NOMO-1 treated with dmso at 0.1 percent for 144 hours (cell line): Measurements from ENCODE around the gene SEMA6D.

ENCODE experiments used
- DNase-seq: peaks from one replicate; lab custom pipeline; 2025; ENCODE audit not compliant: unreplicated experiment; lab: John Stamatoyannopoulos, UW

Gene SEMA6D

GRCh38 chr15:47743385-47743784 lies 26.1 kb downstream of the SEMA6D start:
- DNase-seq: no peak

GRCh38 chr15:47743886-47744285 lies 26.6 kb downstream of the SEMA6D start:
- DNase-seq: no peak

- DNase-seq: no peak
Measured at GRCh38 chr15:47744496-47744895, 27.2 kb downstream of the SEMA6D start.

GRCh38 chr15:47744973-47745372 lies 27.7 kb downstream of the SEMA6D start:
- DNase-seq: no peak

- no peak for DNase-seq
Measured at GRCh38 chr15:47746516-47746915, 29.2 kb downstream of the SEMA6D start.

GRCh38 chr15:47750030-47750739 lies 32.9 kb downstream of the SEMA6D start:
- no peak for DNase-seq

- DNase-seq: no peak
Measured at GRCh38 chr15:47750740-47751262, 33.5 kb downstream of the SEMA6D start.

GRCh38 chr15:47753591-47753990 lies 36.3 kb downstream of the SEMA6D start:
- no peak for DNase-seq

- DNase-seq: no peak
Measured at GRCh38 chr15:47754312-47754711, 37.0 kb downstream of the SEMA6D start.

GRCh38 chr15:47755941-47756340 lies 38.6 kb downstream of the SEMA6D start:
- DNase-seq: no peak

- DNase-seq: no peak
Measured at GRCh38 chr15:47756872-47757271, 39.6 kb downstream of the SEMA6D start.

- no peak for DNase-seq
Measured at GRCh38 chr15:47757331-47757730, 40.0 kb downstream of the SEMA6D start.

GRCh38 chr15:47762621-47763020 lies 45.3 kb downstream of the SEMA6D start:
- DNase-seq: no peak

GRCh38 chr15:47764666-47765065 lies 47.4 kb downstream of the SEMA6D start:
- no peak for DNase-seq

- DNase-seq: no peak
Measured at GRCh38 chr15:47766406-47766805, 49.1 kb downstream of the SEMA6D start.

- DNase-seq: no peak
Measured at GRCh38 chr15:47767035-47767434, 49.7 kb downstream of the SEMA6D start.

GRCh38 chr15:47768735-47769134 lies 51.4 kb downstream of the SEMA6D start:
- no peak for DNase-seq

GRCh38 chr15:47769166-47769565 lies 51.9 kb downstream of the SEMA6D start:
- DNase-seq: no peak

- no peak for DNase-seq
Measured at GRCh38 chr15:47773143-47773542, 55.8 kb downstream of the SEMA6D start.

- DNase-seq: no peak
Measured at GRCh38 chr15:47778263-47778770, 61.0 kb downstream of the SEMA6D start.

GRCh38 chr15:47780971-47781370 lies 63.7 kb downstream of the SEMA6D start:
- DNase-seq: no peak

- DNase-seq: no peak
Measured at GRCh38 chr15:47781527-47781926, 64.2 kb downstream of the SEMA6D start.

GRCh38 chr15:47784820-47785219 lies 67.5 kb downstream of the SEMA6D start:
- DNase-seq: no peak
